Measurements from ENCODE around the gene PRKRIP1. TPM values are rescaled to one million over a fixed set of nuclear protein-coding genes. Genes with fewer than 3 reads are reported as not detected.
A peak's percentile ranks its signal among the peaks of the same experiment; 100 is the strongest.

The PRKRIP1 gene
- total RNA-seq, 1 experiment from 2014 or later, result 38.8 TPM

- no peaks in the 10 kb centered on the region for H3K4me1 ChIP-seq (ENCODE audit: insufficient read depth, low read length)
- H3K9ac ChIP-seq (ENCODE audit: extremely low read depth, insufficient read length, low read length), result peak overlapping the region; percentile 65
- TF ChIP-seq CTCF (conservative IDR thresholded peaks at IDR 0.05), result no peak
- no peak overlapping the region for H2AFZ ChIP-seq (ENCODE audit: low read length)
- Mint-ChIP-seq H3K27ac (peak overlapping the region; percentile 98 to 100 (median 99)), H3K36me3 (ENCODE audit: insufficient read depth in 1 of 3, low read depth in 3 of 3) (peaks cover 25 to 60% (median 48%) of the 10 kb centered on the region in 3 experiments; a peak in 6 of 7 replicates), H3K9me3 (no peaks in the 10 kb centered on the region; a peak in 1 of 5 replicates), H3K4me1 (peaks cover 11 to 12% of the 10 kb centered on the region in 2 experiments), H3K27me3 (ENCODE audit: low read depth) (no peaks in the 10 kb centered on the region; the same call in 1 of the 2 replicates), H3K4me3 (peak overlapping the region; percentile 94 to 97)
- no peak overlapping the region for H4K91ac ChIP-seq (ENCODE audit: insufficient read length, low read depth, low read length)
- H4K8ac ChIP-seq (replicated peaks; ENCODE audit: insufficient read length, low read depth, low read length), result no peak overlapping the region
- H3K9me3 ChIP-seq (ENCODE audit: control insufficient read depth, low read depth, low read length), result no peaks in the 10 kb centered on the region
- H2BK120ac ChIP-seq (ENCODE audit: low read depth, low read length, poor library complexity, severe bottlenecking), result no peak overlapping the region
- no peak overlapping the region for H3K4ac ChIP-seq (ENCODE audit: low read depth, low read length)
- no peak overlapping the region for H3K23ac ChIP-seq (ENCODE audit: insufficient read length, low read depth, low read length)
- H3T11ph ChIP-seq (ENCODE audit: low read length), result no peak overlapping the region
- H2AK5ac ChIP-seq (ENCODE audit: insufficient read length, low read length), result no peak overlapping the region
- H3K27me3 ChIP-seq (ENCODE audit: insufficient read depth, low read length), result no peaks in the 10 kb centered on the region
- no peak overlapping the region for H4K5ac ChIP-seq (ENCODE audit: insufficient read length, low read depth, low read length)
- H2BK12ac ChIP-seq (ENCODE audit: insufficient read length, low read depth, low read length), result no peak overlapping the region
- peaks cover 1% of the 10 kb centered on the region; the same call in 1 of the 2 replicates for H3K79me2 ChIP-seq (ENCODE audit: insufficient read depth, low read length)
- peaks cover 3% of the 10 kb centered on the region for H3K79me1 ChIP-seq (ENCODE audit: insufficient read depth, low read depth, low read length, poor library complexity, severe bottlenecking)
- no peak overlapping the region for H2BK5ac ChIP-seq (ENCODE audit: insufficient read length, low read length)
- WGBS (ENCODE audit: extremely low coverage, insufficient read length, low lambda C conversion rate), result no CpG with 5 or more reads among the region's 12 CpGs
- peaks cover 9% of the 10 kb centered on the region for H3K23me2 ChIP-seq (ENCODE audit: insufficient read length, low read depth, low read length, poor library complexity, severe bottlenecking)
- H2BK15ac ChIP-seq (ENCODE audit: low read depth, low read length), result no peak overlapping the region
- peak overlapping the region; percentile 84 for H3K4me2 ChIP-seq (ENCODE audit: insufficient read depth, insufficient read length, low read length)
- no peak overlapping the region for H2BK20ac ChIP-seq (ENCODE audit: low read depth, low read length, poor library complexity, severe bottlenecking)
- no peaks in the 10 kb centered on the region for H4K20me1 ChIP-seq (ENCODE audit: control insufficient read depth, insufficient read depth, insufficient read length)
- H3K56ac ChIP-seq (ENCODE audit: insufficient read length, low read depth, low read length), result no peak overlapping the region
- H3K27ac ChIP-seq (ENCODE audit: insufficient read length, low read depth, low read length), result peak overlapping the region; percentile 2
- DNase-seq, result no peak
- H3K18ac ChIP-seq (ENCODE audit: insufficient read length, low read depth, low read length), result peak overlapping the region; percentile 6
- H3K14ac ChIP-seq (ENCODE audit: insufficient read depth, low read length), result peak overlapping the region; percentile 76; the same call in 1 of the 2 replicates
Observed at GRCh38 chr7:102396710-102397019, 502 bp downstream of the PRKRIP1 start.

Measured in H9 (cell line).